Stimulated activated CD4-positive, alpha-beta T cell treated with anti-CD3 and anti-CD28 coated beads, Interleukin-4, amount 100 ng/mL, for 1 hour (primary cell): ENCODE measurements around the gene TMEM202.
A peak's percentile ranks its signal among the peaks of the same experiment; 100 is the strongest.
"Not testable (repeated sequence)": the region's sequence is repeated elsewhere in the genome, so short reads cannot be mapped to it uniquely, and the experiment has no call there.

Experiments used
- DNase-seq: peaks from one replicate; pipeline ENCODE4 v3.0.0-alpha.2; 2020

Gene TMEM202

GRCh38 chr15:72397796-72398588, at the start of gene TMEM202:
TMEM202 (plus strand) TSS chr15:72398305; CDS start chr15:72398327, 22 bp downstream.
- no peak for DNase-seq

GRCh38 chr15:72353266-72353665, 44.8 kb upstream of the TMEM202 start:
- DNase-seq: no peak

GRCh38 chr15:72354496-72354895, 43.6 kb upstream of the TMEM202 start:
- no peak for DNase-seq

- DNase-seq: no peak
Measured at GRCh38 chr15:72358121-72358520, 40.0 kb upstream of the TMEM202 start.

- DNase-seq: no peak
Measured at GRCh38 chr15:72358650-72359171, 39.4 kb upstream of the TMEM202 start.

GRCh38 chr15:72361176-72361575, 36.9 kb upstream of the TMEM202 start:
- no peak for DNase-seq

GRCh38 chr15:72365844-72366243, 32.3 kb upstream of the TMEM202 start:
- DNase-seq: no peak

GRCh38 chr15:72368325-72368724, 29.8 kb upstream of the TMEM202 start:
- no peak for DNase-seq

- DNase-seq: no peak
Measured at GRCh38 chr15:72368899-72369298, 29.2 kb upstream of the TMEM202 start.

GRCh38 chr15:72369964-72370363, 28.1 kb upstream of the TMEM202 start:
- no peak for DNase-seq

GRCh38 chr15:72372361-72372760, 25.7 kb upstream of the TMEM202 start:
- DNase-seq: no peak

GRCh38 chr15:72375501-72375845, 22.6 kb upstream of the TMEM202 start:
- no peak for DNase-seq

GRCh38 chr15:72375846-72376581, 22.1 kb upstream of the TMEM202 start, which contains the start of gene HEXA:
HEXA (minus strand) TSS chr15:72376014; CDS start chr15:72375972, 42 bp downstream.
- peak; percentile 98 for DNase-seq

- DNase-seq: no peak
Measured at GRCh38 chr15:72377331-72377730, 20.8 kb upstream of the TMEM202 start.

- DNase-seq: not testable (repeated sequence)
Measured at GRCh38 chr15:72379106-72379505, 19.0 kb upstream of the TMEM202 start.

GRCh38 chr15:72379856-72380430, 18.2 kb upstream of the TMEM202 start:
- DNase-seq: no peak

- no peak for DNase-seq
Measured at GRCh38 chr15:72380743-72381142, 17.4 kb upstream of the TMEM202 start.

- DNase-seq: no peak
Measured at GRCh38 chr15:72382146-72382545, 16.0 kb upstream of the TMEM202 start.

GRCh38 chr15:72387741-72388140, 10.4 kb upstream of the TMEM202 start:
- no peak for DNase-seq

GRCh38 chr15:72389231-72389630, 8.9 kb upstream of the TMEM202 start:
- no peak for DNase-seq

GRCh38 chr15:72396331-72396730, 1.8 kb upstream of the TMEM202 start:
- DNase-seq: not testable (repeated sequence)

GRCh38 chr15:72398648-72399047, 543 bp downstream of the TMEM202 start:
- no peak for DNase-seq

- DNase-seq: no peak
Measured at GRCh38 chr15:72402726-72403125, 4.6 kb downstream of the TMEM202 start.

GRCh38 chr15:72404356-72404755, 6.3 kb downstream of the TMEM202 start:
- DNase-seq: no peak
